DND-41 (cell line): ENCODE results near the gene RADIL.

Experiments
- CTCF ChIP-seq: IDR thresholded peaks from 2 replicates; pipeline ENCODE4 v1.5.1; 2012; ENCODE audit warnings: borderline replicate concordance, low read length, moderate library complexity, mild to moderate bottlenecking; ENCODE audit not compliant: poor library complexity, severe bottlenecking; ENCODE audit errors: extremely low read depth
- EZH2 ChIP-seq: IDR thresholded peaks from 3 replicates; pipeline ENCODE4 v1.6.1; 2012; ENCODE audit warnings: borderline replicate concordance, low read depth, mild to moderate bottlenecking, moderate library complexity, low read length, inconsistent platforms; ENCODE audit not compliant: severe bottlenecking

- TF ChIP-seq EZH2 (no peak), CTCF (no peak)
Observed at GRCh38 chr7:4764402-4765007, 119.0 kb downstream of the RADIL start.
